ENCODE measurements around the gene HSD11B2.
A peak's percentile ranks its signal among the peaks of the same experiment; 100 is the strongest.

Gene HSD11B2

DNA sequence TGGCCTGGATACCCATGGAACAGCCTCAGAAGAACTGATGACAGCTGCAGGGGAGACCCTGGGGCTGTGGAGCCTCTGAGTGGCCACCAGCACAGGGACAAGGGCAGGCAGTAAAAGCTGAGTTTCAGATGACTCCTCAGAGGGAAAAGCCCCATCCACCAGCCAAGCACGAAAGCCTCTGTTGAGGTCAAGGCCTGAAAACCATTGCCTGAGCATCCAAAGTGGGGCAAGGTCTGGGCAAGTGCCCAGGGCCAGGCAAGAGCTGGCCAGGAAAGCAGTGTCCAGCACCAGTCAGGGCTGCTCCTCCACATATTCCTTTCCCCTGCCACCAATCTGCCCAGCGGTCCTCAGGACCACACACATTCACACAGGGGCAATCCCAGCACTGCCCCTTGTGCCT lies 33.6 kb downstream of the HSD11B2 start:
- Mint-ChIP-seq H3K4me1 (ENCODE audit: low read depth) (peaks cover 95% of the 10 kb centered on the region), H3K27me3 (no peaks in the 10 kb centered on the region), H3K27ac (no peak overlapping the region), H3K36me3 (ENCODE audit: low read depth) (peaks cover 74% of the 10 kb centered on the region), H3K4me3 (no peak overlapping the region), H3K9me3 (no peaks in the 10 kb centered on the region)
- intact Hi-C loops (cut with micrococcal nuclease), result no loop called here

DNA sequence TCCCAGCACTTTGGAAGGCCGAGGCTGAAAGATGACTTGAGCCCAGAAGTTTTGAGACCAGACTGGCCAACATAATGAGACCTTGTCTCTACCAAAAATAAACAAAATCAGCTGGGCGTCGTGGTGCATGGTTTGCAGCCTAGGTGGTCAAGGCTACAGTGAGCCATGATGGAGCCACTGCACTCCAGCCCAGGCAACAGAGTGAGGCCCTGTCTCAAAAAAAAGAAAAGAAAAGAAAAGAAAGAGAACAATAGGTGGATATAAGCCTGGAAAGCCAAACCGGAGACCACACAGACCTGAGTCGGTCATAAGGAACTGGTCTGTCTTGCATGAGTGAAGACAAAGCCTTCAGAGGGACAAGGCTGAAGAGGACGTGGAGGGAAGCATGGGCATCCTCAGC lies 35.7 kb downstream of the HSD11B2 start:
- H3K27me3 Mint-ChIP-seq, result no peaks in the 10 kb centered on the region
- peaks cover 91% of the 10 kb centered on the region for H3K4me1 Mint-ChIP-seq (ENCODE audit: low read depth)
- H3K36me3 Mint-ChIP-seq (ENCODE audit: low read depth), result peaks cover 56% of the 10 kb centered on the region
- H3K9me3 Mint-ChIP-seq, result no peaks in the 10 kb centered on the region
- no peak overlapping the region for H3K4me3 Mint-ChIP-seq
- no peak overlapping the region for H3K27ac Mint-ChIP-seq
- intact Hi-C loops (cut with micrococcal nuclease), result loop anchor here (1.0 kb wide), 1 partner anchor 38 kb away; no protein-coding TSS in a partner anchor

DNA sequence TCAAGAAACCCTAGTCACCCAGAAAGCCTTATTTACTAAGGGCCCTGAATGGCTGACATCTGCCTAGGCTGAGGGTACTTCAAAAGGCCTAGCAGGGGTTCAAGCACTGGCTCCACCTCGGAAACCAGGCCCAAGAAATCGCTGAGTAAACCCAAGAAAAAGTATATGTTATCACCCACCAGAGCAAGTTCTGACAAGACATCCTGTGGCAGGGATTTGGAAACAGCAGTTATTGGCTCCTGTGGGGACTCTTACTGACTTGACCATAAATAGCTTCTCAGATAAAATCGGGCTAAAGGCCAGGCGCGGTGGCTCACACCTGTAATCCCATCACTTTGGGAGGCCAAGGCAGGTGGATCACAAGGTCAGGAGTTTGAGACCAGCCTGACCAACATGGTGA lies 37.8 kb downstream of the HSD11B2 start:
- no peak overlapping the region for H3K4me3 Mint-ChIP-seq
- H3K36me3 Mint-ChIP-seq (ENCODE audit: low read depth), result peaks cover 44% of the 10 kb centered on the region
- peaks cover 91% of the 10 kb centered on the region for H3K4me1 Mint-ChIP-seq (ENCODE audit: low read depth)
- intact Hi-C loops (cut with micrococcal nuclease), result no loop called here
- no peaks in the 10 kb centered on the region for H3K9me3 Mint-ChIP-seq
- H3K27ac Mint-ChIP-seq, result no peak overlapping the region
- no peaks in the 10 kb centered on the region for H3K27me3 Mint-ChIP-seq

DNA sequence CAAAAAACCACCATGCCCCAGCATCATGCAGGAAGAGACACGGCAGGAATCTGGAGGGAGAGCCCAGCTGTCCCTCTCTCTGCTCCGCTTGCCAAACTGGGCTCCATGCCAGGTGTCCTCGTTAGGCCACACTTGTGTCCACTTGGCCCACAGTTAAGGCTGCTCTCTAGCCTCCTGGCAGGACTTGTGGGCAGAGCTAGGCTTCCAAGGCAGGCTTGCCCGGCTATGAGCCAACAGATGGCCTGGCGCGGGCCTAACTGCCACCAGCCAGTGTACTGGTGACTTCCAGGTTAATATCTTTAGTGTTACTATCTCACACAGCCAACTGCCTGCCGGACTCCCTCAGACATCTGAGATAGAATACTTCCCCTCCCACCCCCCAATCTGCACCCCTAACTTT lies 39.4 kb downstream of the HSD11B2 start:
- intact Hi-C loops (cut with micrococcal nuclease), result no loop called here
- peak overlapping the region; percentile 0 for H3K27ac Mint-ChIP-seq
- H3K9me3 Mint-ChIP-seq, result no peaks in the 10 kb centered on the region
- no peaks in the 10 kb centered on the region for H3K27me3 Mint-ChIP-seq
- H3K4me3 Mint-ChIP-seq, result no peak overlapping the region
- peaks cover 48% of the 10 kb centered on the region for H3K36me3 Mint-ChIP-seq (ENCODE audit: low read depth)
- H3K4me1 Mint-ChIP-seq (ENCODE audit: low read depth), result peaks cover 92% of the 10 kb centered on the region

DNA sequence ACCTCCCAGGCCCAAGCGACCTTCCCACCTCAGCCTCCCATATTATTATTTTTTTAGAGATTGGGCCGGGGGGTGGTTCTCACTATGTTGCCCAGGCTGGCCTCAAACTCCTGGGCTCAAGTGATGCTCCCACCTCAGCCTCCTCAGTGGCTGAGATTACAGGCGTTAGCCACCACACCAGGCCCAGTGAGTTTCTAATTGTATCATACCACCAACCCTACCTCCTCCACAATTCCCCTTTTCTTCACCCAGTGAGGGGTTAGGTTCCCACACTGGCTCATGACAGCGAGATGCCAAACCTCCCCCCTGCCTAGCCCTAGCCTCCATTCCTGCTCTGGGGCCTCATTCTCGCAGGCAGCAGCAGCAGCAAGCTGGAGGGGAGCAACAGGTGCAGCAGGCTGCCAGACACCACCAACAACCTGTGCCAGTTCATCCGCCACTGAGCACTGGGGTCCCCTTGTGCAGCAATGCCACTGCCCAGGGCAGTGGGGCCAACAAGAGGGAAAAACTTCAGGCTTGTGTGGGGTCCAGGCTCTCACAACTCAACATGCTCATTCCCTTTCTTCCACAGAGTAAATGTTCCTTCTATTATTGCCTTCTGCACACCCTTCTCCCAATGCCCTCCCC lies 41.0 kb downstream of the HSD11B2 start:
- Mint-ChIP-seq H3K27me3 (no peaks in the 10 kb centered on the region), H3K36me3 (ENCODE audit: low read depth) (peaks cover 37% of the 10 kb centered on the region), H3K4me3 (no peak overlapping the region), H3K4me1 (ENCODE audit: low read depth) (peaks cover 84% of the 10 kb centered on the region), H3K9me3 (no peaks in the 10 kb centered on the region), H3K27ac (no peak overlapping the region)
- intact Hi-C loops (cut with micrococcal nuclease), result no loop called here

DNA sequence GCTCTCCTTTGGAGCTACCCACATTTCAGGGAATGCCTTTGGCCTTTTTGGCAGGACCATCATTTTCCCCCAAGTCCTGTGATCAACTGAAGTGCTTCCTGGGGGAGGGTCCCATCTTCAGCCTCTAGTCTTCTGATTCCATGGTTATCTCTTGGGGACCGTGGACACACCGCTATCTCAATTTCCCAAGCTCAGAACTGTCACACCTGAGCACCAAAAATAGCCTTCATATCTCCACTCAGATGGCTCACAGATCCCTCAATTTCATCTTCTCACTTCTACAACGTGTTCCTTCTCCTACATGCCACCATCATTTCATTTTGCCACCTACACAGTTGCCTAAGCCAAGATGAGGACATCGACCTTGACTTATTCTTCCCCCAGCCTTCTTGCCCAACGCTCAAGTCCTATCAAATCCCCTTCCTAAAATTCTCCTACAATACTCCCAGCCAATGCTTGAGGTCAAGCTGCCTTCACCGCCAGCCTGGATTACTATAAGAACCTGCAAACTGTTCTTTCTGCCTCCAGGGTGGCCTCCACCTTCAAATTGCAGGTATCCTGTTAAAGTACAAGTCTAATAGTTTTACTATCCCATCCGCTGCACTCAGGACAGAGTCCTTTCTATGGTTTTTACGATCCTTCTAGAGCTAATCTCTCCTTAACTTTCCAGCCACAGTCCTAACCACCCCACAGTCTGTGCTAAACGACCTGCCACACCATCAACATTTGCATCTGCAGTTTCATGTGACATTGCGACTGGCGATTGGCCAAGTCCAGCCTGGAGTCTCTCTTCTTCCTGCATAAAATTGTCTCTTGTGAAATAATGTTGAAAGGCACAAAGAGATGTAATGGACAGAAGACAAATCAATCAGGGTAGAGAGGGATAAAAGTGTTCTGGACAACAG lies 43.9 kb downstream of the HSD11B2 start:
- intact Hi-C loops (cut with micrococcal nuclease), result no loop called here
- Mint-ChIP-seq H3K4me1 (ENCODE audit: low read depth) (peaks cover 85% of the 10 kb centered on the region), H3K27ac (no peak overlapping the region), H3K36me3 (ENCODE audit: low read depth) (peaks cover 53% of the 10 kb centered on the region), H3K4me3 (no peak overlapping the region), H3K9me3 (no peaks in the 10 kb centered on the region), H3K27me3 (no peaks in the 10 kb centered on the region)

DNA sequence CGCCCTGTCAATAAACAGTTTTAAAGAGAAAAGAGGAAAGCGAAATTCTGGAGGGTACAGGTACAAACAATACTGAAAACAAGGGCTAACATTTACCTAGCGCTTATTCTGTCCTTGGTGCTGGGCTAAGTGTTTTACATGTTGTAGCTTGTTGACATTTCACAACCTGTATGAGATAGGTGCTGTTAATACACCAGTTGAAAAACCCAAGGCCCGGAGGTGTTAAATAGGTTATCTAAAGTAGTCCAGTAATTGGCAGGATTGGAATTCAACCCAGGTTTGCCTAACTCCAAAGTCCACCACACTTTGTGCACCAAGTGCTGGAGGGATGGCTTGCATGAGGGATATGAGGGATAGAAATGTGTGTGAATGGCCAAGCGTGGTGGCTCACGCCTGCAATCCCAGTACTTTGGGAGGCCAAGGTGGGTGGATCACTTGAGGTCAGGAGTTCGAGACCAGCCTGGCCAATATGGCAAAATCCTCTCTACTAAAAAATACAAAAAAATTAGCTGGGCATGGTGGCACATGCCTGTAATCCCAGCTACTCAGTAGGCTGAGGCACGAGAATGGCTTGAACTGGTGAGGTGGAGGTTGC lies 47.1 kb downstream of the HSD11B2 start:
- intact Hi-C loops (cut with micrococcal nuclease), result no loop called here
- Mint-ChIP-seq H3K4me3 (peak overlapping the region; percentile 14), H3K27ac (no peak overlapping the region), H3K36me3 (ENCODE audit: low read depth) (peaks cover 60% of the 10 kb centered on the region), H3K9me3 (no peaks in the 10 kb centered on the region), H3K27me3 (no peaks in the 10 kb centered on the region), H3K4me1 (ENCODE audit: low read depth) (peaks cover 70% of the 10 kb centered on the region)

DNA sequence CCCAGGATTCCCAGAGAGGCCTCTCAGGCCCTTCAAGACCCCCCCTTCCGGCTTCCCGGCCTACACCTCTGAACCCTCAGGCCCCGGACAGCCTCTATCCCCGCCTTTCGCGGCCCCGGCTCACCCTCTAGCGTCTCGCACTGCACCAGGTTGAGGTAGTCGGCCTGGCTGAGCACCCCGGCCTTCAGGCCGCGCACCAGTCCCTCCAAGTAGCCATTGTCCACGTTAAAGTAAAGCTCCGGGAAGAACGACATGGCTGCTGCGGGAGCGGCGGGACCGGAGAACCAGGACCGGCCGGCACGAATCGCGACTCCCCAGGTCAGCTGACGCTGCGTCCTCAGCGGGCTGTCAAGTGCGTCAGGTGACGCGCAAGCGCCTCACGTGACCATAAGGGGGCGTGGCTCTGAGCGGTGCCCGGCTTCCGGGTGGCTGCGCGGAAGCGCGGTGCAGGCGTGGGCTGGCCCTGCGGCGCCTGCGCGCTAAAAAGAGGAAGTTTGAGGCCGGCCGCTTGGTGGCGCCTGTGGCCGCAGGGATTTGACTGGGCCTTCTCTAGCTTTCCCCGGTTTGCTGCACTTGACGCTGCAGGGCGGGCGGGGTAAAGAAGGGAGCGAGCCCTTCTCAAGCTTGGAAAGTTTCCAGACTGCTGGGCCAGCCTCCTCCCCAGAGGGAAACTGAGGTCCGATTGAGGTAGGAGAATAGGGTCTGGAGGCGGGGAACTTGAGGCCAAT lies 50.1 kb downstream of the HSD11B2 start, which contains the start of gene ATP6V0D1:
ATP6V0D1 (minus strand) TSS at position 325 of the 728 bp plus-strand sequence; CDS start at position 254, 71 bp downstream.
- Mint-ChIP-seq H3K36me3 (ENCODE audit: low read depth) (peaks cover 58% of the 10 kb centered on the region), H3K27ac (peak within 1 kb of the TSS; percentile 100), H3K27me3 (no peaks in the 10 kb centered on the region), H3K4me1 (ENCODE audit: low read depth) (peaks cover 68% of the 10 kb centered on the region), H3K9me3 (no peaks in the 10 kb centered on the region), H3K4me3 (peak within 1 kb of the TSS; percentile 100)
- intact Hi-C loops (cut with micrococcal nuclease), result loop anchor here (1.0 to 5.0 kb wide), 2 partner anchors 9 to 36 kb away; no protein-coding TSS in a partner anchor

DNA sequence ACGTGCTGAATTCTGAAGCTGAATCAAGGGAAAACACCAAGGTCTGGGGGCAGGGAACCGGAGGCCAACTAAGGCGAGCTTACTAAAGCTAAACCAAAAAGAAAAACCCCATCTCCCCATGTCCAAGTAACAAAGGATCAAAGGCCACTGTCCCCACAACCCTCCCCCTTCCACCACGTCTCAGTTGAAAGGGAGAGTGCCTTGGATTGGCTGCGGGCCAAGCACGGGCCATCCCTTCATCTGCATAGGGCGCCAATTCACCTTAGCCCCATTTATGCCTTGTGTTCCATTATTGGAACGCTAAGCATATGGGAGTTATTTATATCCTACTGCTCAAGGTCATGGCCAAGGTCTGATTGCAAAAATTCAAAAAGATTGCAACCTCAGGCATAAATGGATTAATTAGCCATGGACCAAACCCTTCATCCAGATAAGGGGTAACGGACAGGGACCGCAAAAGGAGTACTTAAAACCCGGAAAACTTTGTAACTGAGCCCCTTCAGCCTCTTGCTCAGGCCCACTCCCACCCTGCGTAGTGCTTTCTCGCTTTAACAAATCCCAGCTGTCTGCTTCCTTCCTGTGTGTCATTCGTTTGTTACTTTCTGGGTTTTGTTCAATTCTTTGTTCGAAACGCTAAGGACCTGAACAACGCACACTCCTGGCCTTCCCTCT lies 50.8 kb downstream of the HSD11B2 start:
- Mint-ChIP-seq H3K36me3 (ENCODE audit: low read depth) (peaks cover 58% of the 10 kb centered on the region), H3K4me3 (peak overlapping the region; percentile 100)

DNA sequence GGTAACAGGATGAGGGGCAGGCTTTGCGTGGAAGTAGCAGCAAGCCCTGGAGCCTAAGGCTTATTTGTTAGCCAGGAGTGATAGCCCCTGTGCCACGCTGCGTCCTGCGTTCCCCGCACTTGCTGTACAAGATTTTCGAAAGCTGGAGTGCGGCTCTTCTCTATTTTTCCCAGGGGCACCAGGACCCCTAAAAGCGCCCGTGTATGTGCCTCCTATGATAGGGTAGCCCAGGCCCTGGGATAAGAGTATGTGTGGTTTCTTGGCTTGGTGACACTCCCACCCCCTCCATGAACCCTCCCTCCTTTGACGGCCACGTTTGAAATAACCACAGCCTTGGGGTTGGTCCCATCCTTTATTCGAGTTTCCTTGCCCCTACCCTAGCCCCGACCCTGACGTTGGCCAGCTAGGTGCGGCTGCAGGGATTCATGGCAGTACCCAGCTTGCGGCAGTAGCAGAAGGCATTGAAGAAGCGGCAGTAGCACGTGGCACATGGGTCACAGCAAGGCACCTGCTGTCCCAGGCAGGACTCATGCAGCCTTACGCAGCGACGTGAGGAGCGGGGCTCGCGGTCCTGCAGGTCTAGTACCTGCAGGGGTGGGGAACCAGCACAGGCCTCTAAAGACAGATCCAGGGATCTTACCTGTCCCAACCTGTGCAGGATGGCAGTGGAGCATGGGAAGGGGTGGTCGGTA lies 51.5 kb downstream of the HSD11B2 start:
- intact Hi-C loops (cut with micrococcal nuclease), result loop anchor here (5.0 kb wide), 1 partner anchor 35 kb away; no protein-coding TSS in a partner anchor
- Mint-ChIP-seq H3K4me1 (ENCODE audit: low read depth) (peaks cover 75% of the 10 kb centered on the region), H3K36me3 (ENCODE audit: low read depth) (peaks cover 54% of the 10 kb centered on the region), H3K27ac (peak overlapping the region; percentile 100), H3K9me3 (no peaks in the 10 kb centered on the region), H3K27me3 (no peaks in the 10 kb centered on the region), H3K4me3 (peak overlapping the region; percentile 100)

More for the DNA sequence above, 50.8 kb downstream of the HSD11B2 start:
- intact Hi-C loops (cut with micrococcal nuclease), result loop anchor here (1.0 to 5.0 kb wide), 2 partner anchors 9 to 36 kb away; no protein-coding TSS in a partner anchor
- Mint-ChIP-seq H3K4me1 (ENCODE audit: low read depth) (peaks cover 72% of the 10 kb centered on the region), H3K27me3 (no peaks in the 10 kb centered on the region), H3K9me3 (no peaks in the 10 kb centered on the region), H3K27ac (peak overlapping the region; percentile 100)

DNA sequence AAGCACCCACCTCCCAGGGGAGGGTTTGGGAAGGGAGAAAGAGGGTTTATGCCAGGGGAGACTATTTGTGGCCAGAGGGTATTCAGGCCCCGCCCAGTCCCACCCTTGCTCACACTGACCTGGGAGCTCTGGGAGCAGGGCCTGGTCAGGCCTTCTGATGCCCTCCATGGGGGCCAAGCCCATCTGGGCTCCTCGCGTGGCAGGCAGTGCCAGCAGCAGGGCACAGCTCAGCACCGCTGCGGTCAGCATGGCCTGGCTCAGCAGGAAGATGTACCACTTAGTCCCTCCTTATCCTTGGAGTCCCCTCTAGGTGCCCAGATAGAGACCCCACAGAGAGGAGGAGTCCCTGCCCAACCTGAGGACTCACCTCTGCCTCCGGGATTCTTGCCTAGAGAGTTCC lies 52.2 kb downstream of the HSD11B2 start, which contains the start of gene AGRP:
AGRP (minus strand) TSS at position 398 of the 400 bp plus-strand sequence; CDS start at position 249, 149 bp downstream.
- no peaks in the 10 kb centered on the region for H3K9me3 Mint-ChIP-seq
- H3K4me1 Mint-ChIP-seq (ENCODE audit: low read depth), result peaks cover 75% of the 10 kb centered on the region
- peak within 1 kb of the TSS; percentile 100 for H3K27ac Mint-ChIP-seq
- H3K36me3 Mint-ChIP-seq (ENCODE audit: low read depth), result peaks cover 46% of the 10 kb centered on the region
- H3K4me3 Mint-ChIP-seq, result peak within 1 kb of the TSS; percentile 100
- no peaks in the 10 kb centered on the region for H3K27me3 Mint-ChIP-seq
- intact Hi-C loops (cut with micrococcal nuclease), result loop anchor here (5.0 kb wide), 1 partner anchor 34 kb away; no protein-coding TSS in a partner anchor

DNA sequence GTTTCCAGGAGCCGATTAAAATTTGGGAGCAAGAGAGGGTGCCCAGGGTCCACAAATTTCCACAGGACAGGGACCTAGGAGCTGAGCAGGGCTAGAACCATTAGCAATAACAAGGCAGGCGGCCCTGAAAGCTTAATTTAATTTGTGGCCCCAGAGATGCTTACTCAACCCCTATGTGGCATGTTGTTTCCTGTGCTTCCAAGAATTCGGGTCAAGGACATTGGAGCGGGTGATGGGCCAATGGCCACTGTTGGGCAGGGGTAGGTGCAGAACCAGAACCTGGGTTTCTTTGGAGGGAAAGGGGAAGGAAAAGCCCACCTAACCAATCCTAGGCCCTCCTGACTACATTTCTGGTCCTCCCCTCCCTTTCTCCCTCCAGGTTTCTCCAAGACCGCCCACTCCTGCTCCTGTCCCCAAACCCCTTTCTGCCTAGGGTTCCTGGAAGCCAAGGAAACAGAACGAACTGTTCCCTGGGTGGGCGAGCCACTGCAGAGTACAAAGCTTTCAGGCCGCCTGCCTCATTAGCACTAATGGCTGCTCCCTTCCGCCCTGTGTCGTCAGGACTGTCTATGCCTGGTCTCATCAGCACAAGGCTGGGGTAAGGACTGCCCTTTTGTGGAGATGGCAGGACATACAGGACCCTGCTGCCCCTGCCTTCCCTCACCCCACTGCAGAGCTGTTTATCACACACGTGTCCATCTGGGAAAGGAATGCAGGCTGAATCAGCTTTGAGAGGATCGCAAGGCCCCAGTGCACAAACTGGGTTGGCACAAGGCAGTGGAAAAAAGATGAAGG lies 53.0 kb downstream of the HSD11B2 start:
- Mint-ChIP-seq H3K4me3 (no peak overlapping the region), H3K27me3 (no peaks in the 10 kb centered on the region), H3K9me3 (no peaks in the 10 kb centered on the region), H3K27ac (peak overlapping the region; percentile 46), H3K4me1 (ENCODE audit: low read depth) (peaks cover 75% of the 10 kb centered on the region), H3K36me3 (ENCODE audit: low read depth) (peaks cover 38% of the 10 kb centered on the region)
- intact Hi-C loops (cut with micrococcal nuclease), result loop anchor here (5.0 kb wide), 1 partner anchor 33 kb away; no protein-coding TSS in a partner anchor
